NT2/D1 (cell line): ENCODE results near the gene MYO5B.

Experiments used
- DNase-seq: peaks from one replicate; pipeline ENCODE4 v3.0.0-alpha.2; 2011; ENCODE audit warnings: low read depth, low spot score
- H3K27me3 ChIP-seq: 2 replicates; pipeline ENCODE4 v1.6.0; 2011; ENCODE audit warnings: mild to moderate bottlenecking; ENCODE audit not compliant: insufficient read length, insufficient read depth
- H3K36me3 ChIP-seq: 2 replicates; pipeline ENCODE4 v1.6.1; 2011; ENCODE audit warnings: mild to moderate bottlenecking, low read length, mixed read lengths; ENCODE audit not compliant: insufficient read depth, insufficient read length
- H3K4me1 ChIP-seq: 2 replicates; pipeline ENCODE4 v1.5.1; 2011; ENCODE audit not compliant: insufficient read depth, insufficient read length
- H3K4me3 ChIP-seq: 2 replicates; pipeline ENCODE4 v1.5.1; 2011; ENCODE audit warnings: low read depth; ENCODE audit not compliant: insufficient read length
- H3K9ac ChIP-seq: 2 replicates; pipeline ENCODE4 v1.6.0; 2011; ENCODE audit warnings: low read depth; ENCODE audit not compliant: insufficient read length
- H3K9me3 ChIP-seq: 2 replicates; pipeline ENCODE4 v1.5.1; 2011; ENCODE audit warnings: mild to moderate bottlenecking, low read length; ENCODE audit not compliant: insufficient read depth
- SUZ12 ChIP-seq: IDR thresholded peaks from 2 replicates; pipeline ENCODE4 v1.6.1; 2011; ENCODE audit not compliant: insufficient read length, insufficient read depth; ENCODE audit errors: extremely low read depth
- YY1 ChIP-seq: IDR thresholded peaks from 2 replicates; pipeline ENCODE4 v1.6.1; 2011; ENCODE audit not compliant: insufficient read length, insufficient read depth
- ZNF274 ChIP-seq: IDR thresholded peaks from 2 replicates; pipeline ENCODE4 v1.6.1; 2011; ENCODE audit warnings: mild to moderate bottlenecking, low read depth, low read length

Gene MYO5B

DNA sequence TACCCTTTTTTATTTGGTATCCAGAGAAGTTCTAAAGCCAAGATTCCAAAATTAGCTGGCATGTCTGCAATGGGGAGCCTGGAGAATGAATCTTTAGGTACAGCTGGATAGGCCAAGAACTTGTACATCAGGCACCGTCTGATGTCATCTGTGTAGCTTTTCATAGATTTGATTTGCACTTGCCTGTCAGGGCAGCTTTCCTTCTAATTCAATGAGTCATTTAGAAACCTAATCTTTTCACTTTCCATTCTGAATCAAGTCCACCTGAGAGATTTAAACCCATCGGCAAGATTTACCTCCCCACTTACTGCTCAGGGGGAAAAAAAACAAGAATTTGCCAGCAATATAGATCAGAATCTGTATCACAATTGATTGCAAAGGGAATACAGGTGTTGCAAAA, 320.7 kb downstream of the MYO5B start:
- H3K9ac ChIP-seq, result no peak overlapping the region
- H3K4me3 ChIP-seq, result no peak overlapping the region
- no peaks in the 10 kb centered on the region for H3K9me3 ChIP-seq
- H3K4me1 ChIP-seq, result peaks cover 2% of the 10 kb centered on the region
- H3K27me3 ChIP-seq, result no peaks in the 10 kb centered on the region
- DNase-seq, result no peak
- TF ChIP-seq SUZ12, result no peak
- TF ChIP-seq YY1, result no peak
- TF ChIP-seq ZNF274, result no peak
- H3K36me3 ChIP-seq, result no peaks in the 10 kb centered on the region

- Histone ChIP-seq H3K36me3 (no peaks in the 10 kb centered on the region), H3K9me3 (no peaks in the 10 kb centered on the region), H3K27me3 (no peaks in the 10 kb centered on the region), H3K9ac (no peak overlapping the region), H3K4me1 (no peaks in the 10 kb centered on the region), H3K4me3 (no peak overlapping the region)
- no peak for TF ChIP-seq YY1
- TF ChIP-seq ZNF274, result no peak
- TF ChIP-seq SUZ12, result no peak
- DNase-seq, result no peak
Measured at GRCh38 chr18:49869354-49869753, 325.6 kb downstream of the MYO5B start.

GRCh38 chr18:49866680-49867079, 328.3 kb downstream of the MYO5B start:
- no peak overlapping the region for H3K4me3 ChIP-seq
- peaks cover 4% of the 10 kb centered on the region for H3K4me1 ChIP-seq
- no peak for DNase-seq
- H3K9ac ChIP-seq, result no peak overlapping the region
- H3K36me3 ChIP-seq, result no peaks in the 10 kb centered on the region
- TF ChIP-seq SUZ12 (no peak), ZNF274 (no peak), YY1 (no peak)
- H3K9me3 ChIP-seq, result no peaks in the 10 kb centered on the region
- H3K27me3 ChIP-seq, result no peaks in the 10 kb centered on the region

DNA sequence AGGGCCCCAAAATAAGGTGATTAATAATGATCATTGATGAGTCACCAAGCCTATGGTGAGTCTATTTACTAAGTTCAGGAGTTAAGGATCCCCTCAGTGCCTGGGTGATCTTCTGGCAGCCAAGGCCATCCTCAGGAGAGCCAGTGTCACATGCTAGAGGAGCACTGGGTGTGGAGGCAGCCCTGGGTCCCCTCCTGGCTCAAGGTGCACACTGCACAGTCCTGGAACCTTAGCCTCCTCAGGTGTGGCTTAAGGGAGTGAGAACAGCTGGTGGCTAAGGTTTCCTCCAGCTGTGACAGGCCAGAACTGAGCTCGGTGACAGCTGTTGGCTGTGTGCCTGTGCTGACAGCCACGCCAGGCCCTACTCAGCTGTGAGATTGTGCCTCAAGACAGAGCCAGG, 329.5 kb downstream of the MYO5B start:
- Histone ChIP-seq H3K4me3 (no peak overlapping the region), H3K27me3 (no peaks in the 10 kb centered on the region), H3K36me3 (no peaks in the 10 kb centered on the region), H3K4me1 (peaks cover 4% of the 10 kb centered on the region), H3K9ac (no peak overlapping the region), H3K9me3 (no peaks in the 10 kb centered on the region)
- TF ChIP-seq YY1, result no peak
- no peak for TF ChIP-seq SUZ12
- no peak for TF ChIP-seq ZNF274
- no peak for DNase-seq

GRCh38 chr18:49863769-49864621, 331.0 kb downstream of the MYO5B start:
- H3K27me3 ChIP-seq, result no peaks in the 10 kb centered on the region
- no peak for DNase-seq
- H3K36me3 ChIP-seq, result no peaks in the 10 kb centered on the region
- peaks cover 4% of the 10 kb centered on the region for H3K4me1 ChIP-seq
- no peak overlapping the region for H3K9ac ChIP-seq
- TF ChIP-seq YY1, result no peak
- TF ChIP-seq SUZ12, result no peak
- TF ChIP-seq ZNF274, result no peak
- H3K4me3 ChIP-seq, result no peak overlapping the region
- H3K9me3 ChIP-seq, result no peaks in the 10 kb centered on the region

- peaks cover 4% of the 10 kb centered on the region for H3K4me1 ChIP-seq
- TF ChIP-seq YY1 (no peak), ZNF274 (no peak), SUZ12 (no peak)
Measured at GRCh38 chr18:49862656-49863385, 332.1 kb downstream of the MYO5B start.

GRCh38 chr18:49861659-49862058, 333.3 kb downstream of the MYO5B start:
- Histone ChIP-seq H3K4me3 (no peak overlapping the region), H3K27me3 (no peaks in the 10 kb centered on the region), H3K36me3 (no peaks in the 10 kb centered on the region), H3K9me3 (no peaks in the 10 kb centered on the region), H3K9ac (no peak overlapping the region), H3K4me1 (peaks cover 4% of the 10 kb centered on the region)
- TF ChIP-seq ZNF274, result no peak
- no peak for TF ChIP-seq YY1
- no peak for TF ChIP-seq SUZ12
- no peak for DNase-seq

More at GRCh38 chr18:49862656-49863385, 332.1 kb downstream of the MYO5B start:
- no peak for DNase-seq
- Histone ChIP-seq H3K27me3 (no peaks in the 10 kb centered on the region), H3K9ac (peak overlapping the region; percentile 21), H3K9me3 (no peaks in the 10 kb centered on the region), H3K36me3 (no peaks in the 10 kb centered on the region), H3K4me3 (no peak overlapping the region)
